GM13976 (cell line): ENCODE measurements around the gene MAD1L1.
"Not testable (repeated sequence)": the region's sequence is repeated elsewhere in the genome, so short reads cannot be mapped to it uniquely, and the experiment has no call there.

Experiments
- DNase-seq: peaks from one replicate; pipeline ENCODE4 v3.0.0; 2012; ENCODE audit warnings: low spot score
- in situ Hi-C: fragments of 300-500 bp; cut with MboI; formaldehyde crosslinking; loops from one replicate; pipeline ENCODE4 v1.12.0; 2022; ENCODE audit warnings: low sequenced_read_pairs, mixed read lengths, inconsistent platforms; ENCODE audit not compliant: unreplicated experiment
- TF ChIP-seq, protein P1 (sequence below): IDR thresholded peaks from 2 replicates; pipeline ENCODE4 v1.5.1; 2012; ENCODE audit warnings: borderline replicate concordance, mild to moderate bottlenecking; ENCODE audit not compliant: insufficient read depth; ENCODE audit errors: extremely low read depth, missing control alignments, control extremely low read depth

MAD1L1 gene

DNA sequence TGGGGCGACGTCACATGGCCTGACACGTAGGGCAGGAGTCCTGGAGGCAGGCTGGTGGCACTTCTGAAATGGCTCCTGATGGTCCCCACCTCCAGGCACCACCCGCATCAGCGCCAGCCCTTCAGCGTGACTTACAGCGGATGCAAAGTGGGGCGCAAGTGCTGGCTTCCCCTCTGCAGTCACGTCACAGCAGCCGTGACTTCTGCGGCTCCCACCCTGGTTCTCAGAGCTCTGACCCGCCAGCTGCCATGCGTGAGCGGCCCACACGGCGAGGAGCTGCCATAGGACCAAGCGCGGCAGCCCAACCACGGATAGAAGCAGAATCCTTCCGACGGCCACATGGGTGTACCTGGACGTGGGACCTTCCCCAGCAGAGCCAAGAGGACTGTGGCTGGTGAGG lies 403.6 kb downstream of the MAD1L1 start:
- in situ Hi-C loops = no loop called here
- no peak for DNase-seq
- TF ChIP-seq, protein P1, sequence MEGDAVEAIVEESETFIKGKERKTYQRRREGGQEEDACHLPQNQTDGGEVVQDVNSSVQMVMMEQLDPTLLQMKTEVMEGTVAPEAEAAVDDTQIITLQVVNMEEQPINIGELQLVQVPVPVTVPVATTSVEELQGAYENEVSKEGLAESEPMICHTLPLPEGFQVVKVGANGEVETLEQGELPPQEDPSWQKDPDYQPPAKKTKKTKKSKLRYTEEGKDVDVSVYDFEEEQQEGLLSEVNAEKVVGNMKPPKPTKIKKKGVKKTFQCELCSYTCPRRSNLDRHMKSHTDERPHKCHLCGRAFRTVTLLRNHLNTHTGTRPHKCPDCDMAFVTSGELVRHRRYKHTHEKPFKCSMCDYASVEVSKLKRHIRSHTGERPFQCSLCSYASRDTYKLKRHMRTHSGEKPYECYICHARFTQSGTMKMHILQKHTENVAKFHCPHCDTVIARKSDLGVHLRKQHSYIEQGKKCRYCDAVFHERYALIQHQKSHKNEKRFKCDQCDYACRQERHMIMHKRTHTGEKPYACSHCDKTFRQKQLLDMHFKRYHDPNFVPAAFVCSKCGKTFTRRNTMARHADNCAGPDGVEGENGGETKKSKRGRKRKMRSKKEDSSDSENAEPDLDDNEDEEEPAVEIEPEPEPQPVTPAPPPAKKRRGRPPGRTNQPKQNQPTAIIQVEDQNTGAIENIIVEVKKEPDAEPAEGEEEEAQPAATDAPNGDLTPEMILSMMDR = no peak

DNA sequence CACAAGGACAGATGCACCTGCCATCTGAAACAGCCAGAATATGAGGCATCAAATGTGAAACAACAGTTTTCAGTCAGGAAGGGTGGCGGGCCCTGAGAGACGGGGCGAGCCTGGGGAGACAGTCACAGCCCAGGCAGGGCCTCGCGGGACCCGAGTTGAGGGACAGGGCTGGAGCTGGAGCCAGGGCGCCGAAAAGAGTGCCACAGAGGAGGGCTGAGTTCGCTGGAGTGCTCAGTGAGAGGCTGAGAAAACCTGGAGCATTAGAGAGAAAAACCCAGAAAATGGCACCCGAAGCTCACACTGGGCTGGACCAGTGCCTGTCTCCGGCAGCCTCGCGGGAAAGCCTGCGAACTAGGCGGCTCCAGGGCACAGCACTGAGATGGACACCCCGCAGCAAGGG lies 404.6 kb downstream of the MAD1L1 start:
- DNase-seq, in situ Hi-C loops: not testable (repeated sequence)

DNA sequence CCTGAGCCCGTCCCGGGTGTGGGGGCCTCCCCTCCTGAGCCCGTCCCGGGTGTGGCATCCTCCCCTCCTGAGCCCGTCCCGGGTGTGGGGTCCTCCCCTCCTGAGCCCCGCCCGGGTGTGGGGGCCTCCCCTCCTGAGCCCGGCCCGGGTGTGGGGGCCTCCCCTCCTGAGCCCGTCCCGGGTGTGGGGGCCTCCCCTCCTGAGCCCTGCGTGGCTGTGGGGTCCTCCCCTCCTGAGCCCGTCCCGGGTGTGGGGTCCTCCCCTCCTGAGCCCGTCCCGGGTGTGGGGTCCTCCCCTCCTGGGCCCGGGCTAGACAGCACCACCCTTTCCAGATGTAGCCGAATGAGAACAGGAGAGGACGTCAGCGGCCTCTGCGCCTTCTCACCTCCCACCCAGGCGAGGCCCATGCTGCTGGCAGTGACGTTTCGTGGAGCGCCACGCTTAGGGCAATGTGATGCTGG lies 405.2 kb downstream of the MAD1L1 start:
- in situ Hi-C loops, DNase-seq: not testable (repeated sequence)

DNA sequence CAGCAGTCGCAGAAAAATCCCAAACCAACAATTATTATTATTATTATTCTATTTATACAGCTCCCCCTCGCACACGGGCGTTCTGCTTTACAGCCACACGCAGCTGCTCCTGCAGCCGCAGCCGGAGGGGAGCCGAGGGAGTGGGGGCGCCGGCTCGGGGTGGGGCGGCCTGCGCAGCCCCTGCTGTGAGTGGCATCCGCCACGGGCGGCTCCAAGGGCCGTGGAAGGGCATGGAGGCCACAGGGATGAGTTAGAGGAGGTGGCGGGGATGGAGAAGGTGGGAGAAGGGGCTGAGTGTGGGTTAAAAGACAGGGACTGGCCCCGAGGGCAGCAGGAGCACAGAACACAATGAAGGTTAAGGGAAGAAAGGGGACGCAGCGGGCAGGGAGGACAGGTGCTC lies 405.8 kb downstream of the MAD1L1 start:
- in situ Hi-C loops = not testable (repeated sequence)

DNA sequence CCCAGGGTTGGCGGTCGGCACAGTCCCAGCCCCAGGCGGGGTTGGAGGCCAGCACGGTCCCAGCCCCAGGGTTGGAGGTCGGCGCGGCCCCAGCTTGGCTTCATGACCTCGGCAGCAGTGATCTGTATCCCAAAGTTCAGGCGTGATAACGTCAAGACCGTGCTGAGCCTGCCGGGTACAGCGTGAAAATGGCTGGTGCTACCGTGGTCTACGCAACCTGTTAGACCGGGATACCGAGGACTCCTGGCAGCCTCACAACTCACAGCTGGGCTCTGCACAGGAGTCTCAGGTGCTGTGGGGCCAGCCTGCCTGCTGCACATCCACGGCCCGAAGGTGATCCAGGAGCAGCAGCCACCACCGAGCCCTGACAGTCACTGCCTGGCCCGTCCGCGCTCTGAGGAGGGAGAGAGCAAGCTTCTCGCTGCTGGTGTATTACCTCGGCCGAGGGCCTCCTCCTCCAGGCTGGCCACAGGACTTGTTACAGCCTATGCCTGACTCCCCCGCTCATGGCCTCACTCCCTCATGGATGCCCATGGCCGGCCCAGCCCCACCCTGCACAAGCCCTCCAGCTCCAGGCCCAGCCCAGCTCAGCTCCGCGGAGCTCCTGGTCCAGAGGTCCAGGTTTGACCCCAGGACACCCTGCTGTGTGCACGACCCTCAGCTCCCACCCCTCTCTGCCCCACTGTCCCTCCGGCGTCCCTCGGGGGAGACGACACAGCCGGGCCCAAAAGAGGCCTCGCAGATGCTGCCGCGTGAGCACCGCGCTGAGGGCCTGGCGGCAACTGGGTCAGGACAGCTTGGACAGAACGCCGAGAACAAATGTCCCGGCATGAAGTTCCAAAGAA lies 406.6 kb downstream of the MAD1L1 start:
- in situ Hi-C loops = no loop called here
- TF ChIP-seq, protein P1 = no peak
- DNase-seq = no peak

More for the DNA sequence above, 405.8 kb downstream of the MAD1L1 start:
- DNase-seq = not testable (repeated sequence)

DNA sequence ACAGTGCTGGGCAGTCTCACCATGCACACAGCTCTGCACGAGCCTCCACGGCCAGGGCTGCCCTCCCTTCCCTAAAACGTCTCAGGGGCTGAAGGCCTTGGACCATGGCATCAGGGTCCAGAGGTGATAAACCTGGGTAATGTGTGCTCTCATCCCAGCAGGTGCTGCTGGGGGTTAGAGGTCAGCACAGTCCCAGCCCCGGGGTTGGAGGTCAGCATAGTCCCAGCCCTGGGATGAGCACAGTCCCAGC lies 407.2 kb downstream of the MAD1L1 start:
- in situ Hi-C loops, DNase-seq: not testable (repeated sequence)

DNA sequence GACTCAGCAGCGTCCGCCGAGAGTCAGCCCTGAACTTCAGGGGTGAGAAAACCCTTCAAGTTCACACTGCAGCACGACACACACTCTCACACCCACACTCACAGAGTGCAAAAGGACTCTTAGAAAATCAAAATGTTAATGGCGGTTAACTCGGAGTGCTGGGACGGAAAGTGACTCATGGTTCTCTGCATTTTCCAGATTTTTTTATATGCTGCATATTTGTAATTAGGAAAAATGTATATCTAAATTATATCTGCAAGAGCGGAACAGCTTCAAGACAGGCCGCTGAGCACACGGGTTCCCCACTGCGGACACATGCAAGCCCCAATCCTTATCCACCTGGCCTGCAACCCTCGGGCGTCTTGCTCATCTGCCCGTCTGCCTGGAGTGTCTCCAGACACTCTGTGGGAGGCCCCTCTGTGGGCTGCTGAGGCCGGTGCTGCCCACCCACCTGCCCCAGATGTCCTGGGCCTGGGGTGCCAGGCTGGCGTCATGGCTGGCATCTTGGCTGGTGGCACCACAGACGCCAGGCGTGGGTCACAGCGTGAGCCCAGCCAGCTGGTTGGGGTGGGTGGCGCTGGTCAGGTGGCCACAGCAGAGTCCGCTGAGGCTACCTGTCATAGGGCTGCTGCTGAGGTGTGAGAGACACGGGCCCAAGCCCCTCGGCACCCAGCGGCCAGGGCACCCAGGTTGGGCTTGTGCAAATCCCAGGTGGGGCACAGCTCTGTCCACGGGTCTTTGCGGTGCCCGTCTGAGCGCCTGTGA lies 407.7 kb downstream of the MAD1L1 start:
- in situ Hi-C loops, DNase-seq: not testable (repeated sequence)

DNA sequence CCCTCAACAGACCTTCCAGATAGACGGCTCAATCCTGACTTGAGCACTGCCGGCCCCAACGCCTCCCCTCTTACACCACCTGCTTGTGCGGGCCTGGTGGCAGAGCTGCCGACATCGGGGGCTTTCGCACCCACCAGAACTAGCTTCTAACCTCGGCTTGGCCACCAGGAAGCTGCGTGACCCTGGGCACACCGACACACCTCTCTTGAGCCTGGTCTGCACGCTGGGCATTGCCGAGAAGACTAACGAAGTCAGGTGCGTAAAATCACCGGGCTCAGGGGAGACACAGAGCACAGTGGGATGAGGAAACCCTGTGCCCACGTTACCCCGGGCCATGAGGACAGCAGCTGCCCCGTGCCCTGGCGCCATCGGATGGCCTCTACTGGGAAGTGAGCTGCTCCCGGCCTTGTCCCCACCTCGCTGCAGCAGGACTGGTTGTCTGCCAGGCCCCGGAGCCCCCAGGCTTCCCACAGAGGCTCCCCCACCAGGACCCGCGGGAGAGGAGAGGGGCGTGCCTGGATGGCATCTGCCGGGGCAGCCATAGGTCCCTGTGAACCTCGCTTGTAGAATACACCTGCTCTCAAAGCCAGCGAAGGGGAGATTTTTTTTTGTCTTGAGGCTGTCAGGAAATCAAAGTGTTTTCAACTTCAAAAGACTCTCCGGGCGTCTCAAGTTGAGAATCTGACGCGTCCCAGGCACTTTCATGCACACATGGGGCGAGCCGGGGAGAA lies 408.4 kb downstream of the MAD1L1 start:
- in situ Hi-C loops, DNase-seq: not testable (repeated sequence)

DNA sequence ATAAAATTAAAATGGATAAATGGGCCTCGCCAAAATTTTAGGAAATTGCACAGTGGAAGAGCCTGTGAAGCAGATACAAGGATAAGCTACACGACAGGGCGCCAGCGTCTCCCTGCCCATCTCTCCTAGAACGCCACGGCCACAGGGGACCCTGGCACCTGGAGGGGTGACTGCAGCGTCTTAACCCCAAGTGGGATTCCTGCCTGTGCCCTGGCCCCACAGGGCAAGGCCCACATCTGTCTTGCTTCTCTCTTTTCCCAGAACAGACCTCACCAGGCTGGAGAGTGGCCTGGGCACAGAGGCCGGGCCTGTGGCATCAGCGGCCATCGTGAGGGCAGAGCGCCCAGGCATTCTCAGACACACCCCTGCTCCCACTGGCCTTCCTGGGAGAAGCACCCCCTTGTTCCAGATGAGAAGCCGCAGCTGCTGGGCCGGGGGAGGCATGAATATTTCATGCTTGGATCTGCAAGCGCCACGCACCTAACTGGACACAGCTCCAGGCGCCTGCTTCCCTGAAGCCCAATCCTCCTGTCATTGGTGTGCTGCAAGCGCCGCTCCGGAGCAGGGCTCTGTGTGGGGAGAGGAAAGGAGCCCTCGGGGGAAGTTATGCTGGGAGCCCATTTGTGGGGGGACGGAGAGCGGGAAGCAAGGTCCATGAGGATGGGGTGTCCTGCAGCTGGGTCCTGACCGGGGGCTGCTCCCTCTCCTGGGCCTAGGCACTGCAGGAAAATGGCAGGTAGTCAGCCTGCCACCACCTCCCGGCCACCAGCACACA lies 409.2 kb downstream of the MAD1L1 start:
- no peak for DNase-seq
- TF ChIP-seq, protein P1 = no peak
- in situ Hi-C loops = no loop called here
